RWPE2 (cell line): ENCODE data around the gene CACNB2.

Source experiments
- ATAC-seq: fragments of 200-7000 bp; cut with Tn5 transposase; 3 replicates; pipeline ENCODE4 v1.9.1; 2021; ENCODE audit warnings: low read depth
- DNase-seq: peaks from one replicate; pipeline ENCODE4 v3.0.0-alpha.2; 2020; ENCODE audit warnings: low spot score
- H3K27ac ChIP-seq: fragments of 450-650 bp; 2 replicates; pipeline ENCODE4 v1.5.1; 2017; ENCODE audit warnings: mild to moderate bottlenecking; ENCODE audit not compliant: poor library complexity, severe bottlenecking
- H3K27me3 ChIP-seq: fragments of 250-450 bp; sonication (Bioruptor Pico); 2 replicates; pipeline ENCODE4 v1.5.1; 2021; ENCODE audit warnings: mild to moderate bottlenecking, moderate library complexity; ENCODE audit not compliant: insufficient read depth, poor library complexity, severe bottlenecking
- H3K36me3 ChIP-seq: fragments of 250-450 bp; sonication (Bioruptor Pico); 2 replicates; pipeline ENCODE4 v1.5.1; 2020; ENCODE audit warnings: low read depth, mild to moderate bottlenecking, moderate library complexity
- H3K4me1 ChIP-seq: fragments of 250-450 bp; sonication (Bioruptor Pico); 2 replicates; pipeline ENCODE4 v1.5.1; 2021; ENCODE audit warnings: mild to moderate bottlenecking, moderate library complexity; ENCODE audit not compliant: insufficient read depth, poor library complexity, severe bottlenecking
- H3K4me3 ChIP-seq: fragments of 250-450 bp; sonication (Bioruptor Pico); 2 replicates; pipeline ENCODE4 v1.5.1; 2021; ENCODE audit warnings: mild to moderate bottlenecking, moderate library complexity; ENCODE audit not compliant: severe bottlenecking
- H3K9me3 ChIP-seq: fragments of 250-450 bp; sonication (Bioruptor Pico); 2 replicates; pipeline ENCODE4 v1.5.1; 2021; ENCODE audit warnings: mild to moderate bottlenecking, moderate library complexity; ENCODE audit not compliant: severe bottlenecking
- CTCF ChIP-seq: fragments of 450-650 bp; IDR thresholded peaks from one replicate; pipeline ENCODE4 v1.5.1; 2017; ENCODE audit warnings: mild to moderate bottlenecking, moderate library complexity; ENCODE audit not compliant: poor library complexity, severe bottlenecking

The CACNB2 gene

GRCh38 chr10:18134921-18135320 is 5.3 kb upstream of the CACNB2 start:
- Histone ChIP-seq H3K36me3 (no peaks in the 10 kb centered on the region), H3K4me3 (no peak overlapping the region), H3K4me1 (no peaks in the 10 kb centered on the region), H3K9me3 (no peaks in the 10 kb centered on the region), H3K27me3 (peaks cover 8% of the 10 kb centered on the region), H3K27ac (no peak overlapping the region)
- DNase-seq = no peak
- ATAC-seq = no peak
- no peak for TF ChIP-seq CTCF

GRCh38 chr10:18136073-18136791 is 4.0 kb upstream of the CACNB2 start:
- H3K4me3 ChIP-seq = no peak overlapping the region
- H3K27me3 ChIP-seq = peaks cover 12% of the 10 kb centered on the region
- no peaks in the 10 kb centered on the region for H3K4me1 ChIP-seq
- no peak for DNase-seq
- H3K36me3 ChIP-seq = no peaks in the 10 kb centered on the region
- TF ChIP-seq CTCF = no peak
- H3K9me3 ChIP-seq = no peaks in the 10 kb centered on the region
- ATAC-seq = no peak
- no peak overlapping the region for H3K27ac ChIP-seq

GRCh38 chr10:18137111-18137510 is 3.1 kb upstream of the CACNB2 start:
- H3K4me3 ChIP-seq = no peak overlapping the region
- TF ChIP-seq CTCF = no peak
- ATAC-seq = no peak
- H3K9me3 ChIP-seq = no peaks in the 10 kb centered on the region
- H3K27me3 ChIP-seq = peaks cover 21% of the 10 kb centered on the region
- H3K36me3 ChIP-seq = no peaks in the 10 kb centered on the region
- no peaks in the 10 kb centered on the region for H3K4me1 ChIP-seq
- no peak overlapping the region for H3K27ac ChIP-seq
- no peak for DNase-seq

- H3K4me3 ChIP-seq = peak overlapping the region; percentile 38
These were observed 977 bp downstream of the CACNB2 start for GRCh38 chr10:18140957-18141845.

More at GRCh38 chr10:18140957-18141845, 977 bp downstream of the CACNB2 start:
- Histone ChIP-seq H3K4me1 (no peaks in the 10 kb centered on the region), H3K9me3 (no peaks in the 10 kb centered on the region), H3K27ac (no peak overlapping the region), H3K36me3 (no peaks in the 10 kb centered on the region), H3K27me3 (peaks cover 34% of the 10 kb centered on the region)
- DNase-seq (no peak), ATAC-seq (peak; percentile 26; the same call in 2 of the 3 replicates)
- no peak for TF ChIP-seq CTCF
